ENCODE results near the gene ALDH3B1. TPM values are rescaled to one million over a fixed set of nuclear protein-coding genes. Genes with fewer than 3 reads are reported as not detected.

The ALDH3B1 gene
- total and polyA plus RNA-seq, 2 of the 4 experiments (the other 2 are of a cell fraction), result 11.8 to 22.8 TPM

GRCh38 chr11:68021167-68021787 is 11.2 kb downstream of the ALDH3B1 start:
- H3K9me1 ChIP-seq (ENCODE audit: insufficient read depth, low read length), result no peaks in the 10 kb centered on the region; the same call in 1 of the 2 replicates
- H3K36me3 ChIP-seq (ENCODE audit: control insufficient read depth, insufficient read depth, low read length), result peaks cover 25% of the 10 kb centered on the region; the same call in 1 of the 2 replicates
- intact Hi-C loops (cut with micrococcal nuclease) (no loop called here), dilution Hi-C loops (cut with HindIII; ENCODE audit: low sequenced_read_pairs, unreplicated experiment) (no loop called here), in situ Hi-C loops (cut with MboI; ENCODE audit: low sequenced_read_pairs) (no loop called here)
- H3K9ac ChIP-seq (ENCODE audit: low read depth, low read length), result no peak overlapping the region
- H2BK20ac ChIP-seq (ENCODE audit: low read depth, low read length), result no peak overlapping the region
- H2AK9ac ChIP-seq (replicated peaks; ENCODE audit: low read depth, low read length, poor library complexity), result peak overlapping the region; percentile 11
- no peak overlapping the region for H4K5ac ChIP-seq (ENCODE audit: low read depth, low read length)
- no peak overlapping the region; the same call in 1 of the 2 replicates for H2AK5ac ChIP-seq (ENCODE audit: low read depth, low read length)
- no peak overlapping the region for H3K4me2 ChIP-seq (ENCODE audit: low read depth, low read length)
- WGBS, 2 experiments (ENCODE audit: extremely low coverage in 2 of 2, insufficient read length in 1 of 2), result 79% methylated on average over 23 of the region's 27 CpGs; no CpG with 5 or more reads in 1 of the 2 experiments
- H3K56ac ChIP-seq (ENCODE audit: extremely low read depth, insufficient read depth, low read length), result no peak overlapping the region
- H3K23ac ChIP-seq (ENCODE audit: low read depth, low read length), result no peak overlapping the region; the same call in 1 of the 2 replicates
- H2BK15ac ChIP-seq (ENCODE audit: low read depth, low read length), result no peak overlapping the region
- H2AFZ ChIP-seq (replicated peaks; ENCODE audit: low read length, poor library complexity), result no peak overlapping the region
- TF ChIP-seq POLR2A (IDR thresholded peaks at IDR 0.05; ENCODE audit: low read depth, low read length) (no peak), RAD21 (IDR thresholded peaks at IDR 0.05; ENCODE audit: low read length) (peak; percentile 23; the same call in 1 of the 2 replicates)
- TF ChIP-seq, protein P1, sequence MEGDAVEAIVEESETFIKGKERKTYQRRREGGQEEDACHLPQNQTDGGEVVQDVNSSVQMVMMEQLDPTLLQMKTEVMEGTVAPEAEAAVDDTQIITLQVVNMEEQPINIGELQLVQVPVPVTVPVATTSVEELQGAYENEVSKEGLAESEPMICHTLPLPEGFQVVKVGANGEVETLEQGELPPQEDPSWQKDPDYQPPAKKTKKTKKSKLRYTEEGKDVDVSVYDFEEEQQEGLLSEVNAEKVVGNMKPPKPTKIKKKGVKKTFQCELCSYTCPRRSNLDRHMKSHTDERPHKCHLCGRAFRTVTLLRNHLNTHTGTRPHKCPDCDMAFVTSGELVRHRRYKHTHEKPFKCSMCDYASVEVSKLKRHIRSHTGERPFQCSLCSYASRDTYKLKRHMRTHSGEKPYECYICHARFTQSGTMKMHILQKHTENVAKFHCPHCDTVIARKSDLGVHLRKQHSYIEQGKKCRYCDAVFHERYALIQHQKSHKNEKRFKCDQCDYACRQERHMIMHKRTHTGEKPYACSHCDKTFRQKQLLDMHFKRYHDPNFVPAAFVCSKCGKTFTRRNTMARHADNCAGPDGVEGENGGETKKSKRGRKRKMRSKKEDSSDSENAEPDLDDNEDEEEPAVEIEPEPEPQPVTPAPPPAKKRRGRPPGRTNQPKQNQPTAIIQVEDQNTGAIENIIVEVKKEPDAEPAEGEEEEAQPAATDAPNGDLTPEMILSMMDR (conservative IDR thresholded peaks at IDR 0.05; ENCODE audit: low read depth, low read length), result peak; percentile 24; the same call in 1 of the 2 replicates
- DNase-seq (no peak), ATAC-seq (ENCODE audit: low read depth) (no peak)
- ChIA-PET POLR2A (ENCODE audit: unreplicated experiment) (no interaction called here), CTCF (no interaction called here)
- H3K14ac ChIP-seq (replicated peaks; ENCODE audit: low read depth, low read length), result no peak overlapping the region
- no peaks in the 10 kb centered on the region for H3K27me3 ChIP-seq (ENCODE audit: control insufficient read depth, insufficient read depth, low read length)
- H3K18ac ChIP-seq (ENCODE audit: low read depth, low read length), result no peak overlapping the region
- no TSS peak for BruUV-seq (replicated peaks)
- H4K20me1 ChIP-seq (ENCODE audit: insufficient read depth, low read length), result no peaks in the 10 kb centered on the region
- H3K27ac ChIP-seq (ENCODE audit: insufficient read depth, low read length), result no peak overlapping the region
- H3K4me1 ChIP-seq (ENCODE audit: control insufficient read depth, insufficient read depth, low read length), result peaks cover 6% of the 10 kb centered on the region
- H3K4ac ChIP-seq (ENCODE audit: low read depth, low read length), result no peak overlapping the region
- no peak overlapping the region for H2BK120ac ChIP-seq (ENCODE audit: low read depth, low read length)
- no peak overlapping the region for H3K4me3 ChIP-seq (ENCODE audit: insufficient read depth, low read depth, low read length)
- no peak overlapping the region for H4K91ac ChIP-seq (ENCODE audit: insufficient read depth, low read depth, low read length)
- H3K79me1 ChIP-seq (ENCODE audit: low read depth in 1 of 2, low read length in 2 of 2), result peaks cover 0 to 8% of the 10 kb centered on the region in 2 experiments; a peak in 1 of 4 replicates
- H4K8ac ChIP-seq (ENCODE audit: low read depth in 2 of 2, low read length in 2 of 2), result no peak overlapping the region
- no peak overlapping the region for H2BK5ac ChIP-seq (ENCODE audit: low read depth, low read length, poor library complexity, severe bottlenecking)
- H3K9me3 ChIP-seq (ENCODE audit: control insufficient read depth, insufficient read depth, low read length), result no peaks in the 10 kb centered on the region

Data from IMR-90 (cell line).